GM23338 (cell line): ENCODE data around the gene ZBTB7B. TPM values are rescaled to one million over a fixed set of nuclear protein-coding genes. Genes with fewer than 3 reads are reported as not detected.

ENCODE experiments used
- ATAC-seq: fragments of 200-7000 bp; cut with Tn5 transposase; 3 replicates; pipeline ENCODE4 v1.9.1; 2020
- DNase-seq: peaks from one replicate; pipeline ENCODE4 v3.0.0-alpha.2; 2015; ENCODE audit warnings: low spot score
- H2AFZ ChIP-seq: fragments of 200-600 bp; sonication (generic); 2 replicates; pipeline ENCODE4 v1.8.0; 2016; ENCODE audit warnings: antibody characterized with exemption, mild to moderate bottlenecking, moderate library complexity
- H3F3A ChIP-seq: fragments of 200-600 bp; sonication (generic); replicated peaks from 2 replicates; pipeline ENCODE4 v1.8.0; 2017; ENCODE audit warnings: antibody characterized with exemption, mixed run types, low read depth
- H3K27ac ChIP-seq: fragments of 200-600 bp; sonication (generic); 2 replicates; pipeline ENCODE4 v1.6.1; 2016; ENCODE audit warnings: low read depth
- H3K27me3 ChIP-seq: fragments of 200-600 bp; sonication (generic); 2 replicates; pipeline ENCODE4 v1.8.0; 2016; ENCODE audit warnings: mild to moderate bottlenecking, mixed run types, moderate library complexity; ENCODE audit not compliant: insufficient read depth
- H3K36me3 ChIP-seq: fragments of 200-600 bp; sonication (generic); 2 replicates; pipeline ENCODE4 v1.8.0; 2016; ENCODE audit warnings: mild to moderate bottlenecking; ENCODE audit not compliant: insufficient read depth
- H3K4me1 ChIP-seq: fragments of 200-600 bp; sonication (generic); 2 replicates; pipeline ENCODE4 v1.8.0; 2016; ENCODE audit warnings: mild to moderate bottlenecking, moderate library complexity; ENCODE audit not compliant: insufficient read depth
- H3K4me2 ChIP-seq: fragments of 200-600 bp; sonication (generic); 2 replicates; pipeline ENCODE4 v1.7.1; 2017; ENCODE audit warnings: mixed run types
- H3K4me3 ChIP-seq: fragments of 200-600 bp; sonication (generic); 2 replicates; pipeline ENCODE4 v1.6.1; 2016; ENCODE audit warnings: mixed run types
- H3K79me2 ChIP-seq: fragments of 200-600 bp; sonication (generic); replicated peaks from 2 replicates; pipeline ENCODE4 v1.8.0; 2017; ENCODE audit warnings: mild to moderate bottlenecking; ENCODE audit not compliant: insufficient read depth
- H3K9me2 ChIP-seq: fragments of 200-600 bp; sonication (generic); 2 replicates; pipeline ENCODE4 v1.8.0; 2017; ENCODE audit not compliant: insufficient read depth
- H4K20me1 ChIP-seq: fragments of 200-600 bp; sonication (generic); replicated peaks from 2 replicates; pipeline ENCODE4 v1.8.0; 2017; ENCODE audit warnings: mild to moderate bottlenecking; ENCODE audit not compliant: insufficient read depth
- H3K27ac Mint-ChIP-seq: 2 replicates; pipeline ENCODE4 v1.8.0; 2020; ENCODE audit warnings: inconsistent platforms, mild to moderate bottlenecking, moderate library complexity, mixed read lengths
- H3K27me3 Mint-ChIP-seq: 3 replicates; pipeline ENCODE4 v1.8.0; 2022; ENCODE audit warnings: low read depth, mild to moderate bottlenecking, moderate library complexity, mixed read lengths, inconsistent platforms; ENCODE audit not compliant: insufficient read depth, poor library complexity
- H3K36me3 Mint-ChIP-seq: 3 replicates; pipeline ENCODE4 v1.8.0; 2021; ENCODE audit warnings: low read depth, mild to moderate bottlenecking, inconsistent platforms, moderate library complexity, mixed read lengths
- H3K4me1 Mint-ChIP-seq: 3 replicates; pipeline ENCODE4 v1.8.0; 2020; ENCODE audit warnings: mild to moderate bottlenecking, inconsistent platforms, mixed read lengths
- H3K4me3 Mint-ChIP-seq: 3 replicates; pipeline ENCODE4 v1.8.0; 2021; ENCODE audit warnings: moderate library complexity, mild to moderate bottlenecking, inconsistent platforms, mixed read lengths
- H3K9me3 Mint-ChIP-seq: 3 replicates; pipeline ENCODE4 v1.8.0; 2020; ENCODE audit warnings: moderate library complexity, mild to moderate bottlenecking, inconsistent platforms, mixed read lengths
- CREB1 ChIP-seq: fragments of 250-450 bp; sonication (Bioruptor Pico); IDR thresholded peaks from 2 replicates; pipeline ENCODE4 v1.5.0; 2020; ENCODE audit warnings: low read depth, mild to moderate bottlenecking, moderate library complexity
- CTCF ChIP-seq, 2 experiments: fragments of 200-600 bp in 1 of 2; sonication (generic) in 1 of 2; conservative IDR thresholded peaks; 2 replicates each; pipeline versions ENCODE4 v1.5.1 to v1.6.1; 2016 to 2017; ENCODE audit warnings: antibody characterized with exemption in 2 of 2, low read depth in 2 of 2, mild to moderate bottlenecking in 2 of 2, moderate library complexity in 1 of 2
- EZH2 ChIP-seq: fragments of 200-600 bp; sonication (generic); IDR thresholded peaks from one replicate; pipeline ENCODE4 v1.8.0; 2017; ENCODE audit warnings: antibody characterized with exemption, mild to moderate bottlenecking, low read depth; ENCODE audit not compliant: unreplicated experiment
- EZH2phosphoT487 ChIP-seq: fragments of 200-600 bp; sonication (generic); IDR thresholded peaks from one replicate; pipeline ENCODE4 v1.8.1; 2018; ENCODE audit warnings: antibody characterized with exemption; ENCODE audit not compliant: unreplicated experiment
- JUNB ChIP-seq: IDR thresholded peaks from one replicate; pipeline ENCODE4 v1.6.1; 2016; ENCODE audit warnings: antibody characterized with exemption; ENCODE audit not compliant: unreplicated experiment
- NANOG ChIP-seq: IDR thresholded peaks from 2 replicates; pipeline ENCODE4 v1.6.1; 2016; ENCODE audit warnings: antibody characterized with exemption, borderline replicate concordance
- POLR2AphosphoS5 ChIP-seq: IDR thresholded peaks from 2 replicates; pipeline ENCODE4 v1.6.1; 2016; ENCODE audit warnings: antibody characterized with exemption, low read depth
- STAT1 ChIP-seq: IDR thresholded peaks from one replicate; pipeline ENCODE4 v1.6.1; 2016; ENCODE audit warnings: antibody characterized with exemption; ENCODE audit not compliant: unreplicated experiment
- ZNF114 ChIP-seq: fragments of 250-450 bp; sonication (Bioruptor Pico); IDR thresholded peaks from 2 replicates; pipeline ENCODE4 v1.5.0; 2020; ENCODE audit warnings: mild to moderate bottlenecking, moderate library complexity
- ZNF331 ChIP-seq: fragments of 250-450 bp; sonication (Bioruptor Pico); IDR thresholded peaks from 2 replicates; pipeline ENCODE4 v1.5.0; 2020; ENCODE audit warnings: low read depth, mild to moderate bottlenecking, moderate library complexity
- polyA plus RNA-seq: library from polyadenylated mRNA; unstranded; fragments of >200 nt; fragmentation: Nextera tagmentation; extraction: Ambion mirVana; gene quantifications from 2 replicates; pipeline ENCODE4 v1.2.1, GENCODE V29; 2016
- total RNA-seq: library from RNA; depleted of rRNA; stranded (reverse); fragments of >200 nt; shearing (Covaris generic); gene quantifications from 2 replicates; pipeline ENCODE4 v1.2.3, GENCODE V29; 2014
- TF ChIP-seq, protein P1 (sequence below): IDR thresholded peaks from one replicate; pipeline ENCODE4 v1.6.1; 2018; ENCODE audit warnings: antibody characterized with exemption; ENCODE audit not compliant: unreplicated experiment
- TF ChIP-seq, protein P2 (sequence below): IDR thresholded peaks from 2 replicates; pipeline ENCODE4 v1.6.1; 2016; ENCODE audit warnings: antibody characterized with exemption

The ZBTB7B gene
- total and polyA plus RNA-seq, 2 experiments from 2014 or later: 3.6 to 32.6 TPM

DNA sequence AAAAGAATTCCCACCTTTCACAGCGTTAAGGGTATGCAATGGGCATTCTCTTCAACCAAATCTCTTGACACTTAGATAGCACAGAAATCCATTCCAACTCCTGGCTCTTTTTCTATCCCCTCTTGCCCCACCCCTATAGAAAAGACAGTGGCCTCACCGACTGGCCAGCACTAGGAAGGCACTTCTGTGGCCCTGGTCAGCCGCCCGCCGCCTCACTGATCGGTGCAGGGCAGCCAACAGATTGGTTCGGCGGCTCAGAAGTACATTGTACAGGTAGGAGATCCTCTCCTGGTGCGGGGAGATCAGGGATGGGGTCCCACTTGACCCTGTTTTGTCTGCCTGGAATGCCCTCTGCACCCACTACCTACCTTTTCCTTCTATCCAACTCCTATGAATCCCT is 21.7 kb downstream of the ZBTB7B start:
- no peaks in the 10 kb centered on the region for H3K9me2 ChIP-seq
- DNase-seq (no peak), ATAC-seq (no peak)
- H3K27me3 Mint-ChIP-seq: peaks cover 25% of the 10 kb centered on the region
- no peaks in the 10 kb centered on the region for H3K36me3 ChIP-seq
- no peaks in the 10 kb centered on the region for H3K79me2 ChIP-seq
- no peak overlapping the region for H3K27ac Mint-ChIP-seq
- H3K4me3 ChIP-seq: no peak overlapping the region
- no peak overlapping the region for H3K4me2 ChIP-seq
- H3K36me3 Mint-ChIP-seq: peaks cover 3% of the 10 kb centered on the region; the same call in 2 of the 3 replicates
- H3K27me3 ChIP-seq: no peaks in the 10 kb centered on the region
- no peaks in the 10 kb centered on the region for H3K9me3 Mint-ChIP-seq
- no peak overlapping the region for H3K4me3 Mint-ChIP-seq
- H3K4me1 Mint-ChIP-seq: peaks cover 19% of the 10 kb centered on the region
- no peak overlapping the region for H3K27ac ChIP-seq
- no peak overlapping the region for H2AFZ ChIP-seq
- H4K20me1 ChIP-seq: no peaks in the 10 kb centered on the region
- H3F3A ChIP-seq: no peaks in the 10 kb centered on the region
- H3K4me1 ChIP-seq: no peaks in the 10 kb centered on the region; the same call in 1 of the 2 replicates
- TF ChIP-seq JUNB (no peak), NANOG (no peak)

DNA sequence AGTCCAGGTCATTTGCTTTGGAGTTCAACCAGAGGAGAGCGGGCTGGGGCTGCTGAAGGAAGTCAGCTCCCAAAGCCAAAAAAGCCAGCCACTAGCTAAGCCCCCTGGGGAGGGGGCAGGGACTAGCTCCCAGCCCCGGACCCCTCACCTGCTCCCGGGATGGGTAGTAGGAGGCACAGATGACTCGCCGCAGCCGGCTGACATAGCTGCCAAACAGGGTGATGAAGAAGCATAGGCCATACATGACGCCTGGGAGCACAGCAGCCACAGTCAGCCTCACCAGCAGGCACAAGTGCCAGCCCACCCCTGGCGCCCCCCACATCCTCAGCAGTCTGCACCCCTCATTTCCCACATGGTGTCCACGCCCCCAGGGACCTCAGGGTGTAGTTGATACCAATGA is 23.6 kb downstream of the ZBTB7B start:
- no peak overlapping the region for H3K27ac Mint-ChIP-seq
- Histone ChIP-seq H3K27me3 (no peaks in the 10 kb centered on the region), H3K36me3 (no peaks in the 10 kb centered on the region), H3F3A (no peaks in the 10 kb centered on the region), H2AFZ (no peak overlapping the region), H4K20me1 (no peaks in the 10 kb centered on the region), H3K4me3 (no peak overlapping the region), H3K79me2 (no peaks in the 10 kb centered on the region), H3K4me2 (no peak overlapping the region), H3K9me2 (no peaks in the 10 kb centered on the region), H3K27ac (no peak overlapping the region), H3K4me1 (no peaks in the 10 kb centered on the region; the same call in 1 of the 2 replicates)
- no peaks in the 10 kb centered on the region for H3K9me3 Mint-ChIP-seq
- peaks cover 22% of the 10 kb centered on the region for H3K27me3 Mint-ChIP-seq
- H3K4me1 Mint-ChIP-seq: peaks cover 13% of the 10 kb centered on the region
- ATAC-seq (no peak), DNase-seq (no peak)
- H3K4me3 Mint-ChIP-seq: no peak overlapping the region
- TF ChIP-seq POLR2AphosphoS5 (no peak), CREB1 (no peak), CTCF (conservative IDR thresholded peaks at IDR 0.05; ENCODE audit: low read depth in 2 of 2) (no peak), EZH2 (no peak), ZNF331 (CRISPR knock-in tag) (no peak), NANOG (no peak), ZNF114 (CRISPR knock-in tag) (no peak), STAT1 (no peak), EZH2phosphoT487 (no peak), JUNB (no peak)
- TF ChIP-seq, protein P1, sequence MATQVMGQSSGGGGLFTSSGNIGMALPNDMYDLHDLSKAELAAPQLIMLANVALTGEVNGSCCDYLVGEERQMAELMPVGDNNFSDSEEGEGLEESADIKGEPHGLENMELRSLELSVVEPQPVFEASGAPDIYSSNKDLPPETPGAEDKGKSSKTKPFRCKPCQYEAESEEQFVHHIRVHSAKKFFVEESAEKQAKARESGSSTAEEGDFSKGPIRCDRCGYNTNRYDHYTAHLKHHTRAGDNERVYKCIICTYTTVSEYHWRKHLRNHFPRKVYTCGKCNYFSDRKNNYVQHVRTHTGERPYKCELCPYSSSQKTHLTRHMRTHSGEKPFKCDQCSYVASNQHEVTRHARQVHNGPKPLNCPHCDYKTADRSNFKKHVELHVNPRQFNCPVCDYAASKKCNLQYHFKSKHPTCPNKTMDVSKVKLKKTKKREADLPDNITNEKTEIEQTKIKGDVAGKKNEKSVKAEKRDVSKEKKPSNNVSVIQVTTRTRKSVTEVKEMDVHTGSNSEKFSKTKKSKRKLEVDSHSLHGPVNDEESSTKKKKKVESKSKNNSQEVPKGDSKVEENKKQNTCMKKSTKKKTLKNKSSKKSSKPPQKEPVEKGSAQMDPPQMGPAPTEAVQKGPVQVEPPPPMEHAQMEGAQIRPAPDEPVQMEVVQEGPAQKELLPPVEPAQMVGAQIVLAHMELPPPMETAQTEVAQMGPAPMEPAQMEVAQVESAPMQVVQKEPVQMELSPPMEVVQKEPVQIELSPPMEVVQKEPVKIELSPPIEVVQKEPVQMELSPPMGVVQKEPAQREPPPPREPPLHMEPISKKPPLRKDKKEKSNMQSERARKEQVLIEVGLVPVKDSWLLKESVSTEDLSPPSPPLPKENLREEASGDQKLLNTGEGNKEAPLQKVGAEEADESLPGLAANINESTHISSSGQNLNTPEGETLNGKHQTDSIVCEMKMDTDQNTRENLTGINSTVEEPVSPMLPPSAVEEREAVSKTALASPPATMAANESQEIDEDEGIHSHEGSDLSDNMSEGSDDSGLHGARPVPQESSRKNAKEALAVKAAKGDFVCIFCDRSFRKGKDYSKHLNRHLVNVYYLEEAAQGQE: no peak
- TF ChIP-seq, protein P2, sequence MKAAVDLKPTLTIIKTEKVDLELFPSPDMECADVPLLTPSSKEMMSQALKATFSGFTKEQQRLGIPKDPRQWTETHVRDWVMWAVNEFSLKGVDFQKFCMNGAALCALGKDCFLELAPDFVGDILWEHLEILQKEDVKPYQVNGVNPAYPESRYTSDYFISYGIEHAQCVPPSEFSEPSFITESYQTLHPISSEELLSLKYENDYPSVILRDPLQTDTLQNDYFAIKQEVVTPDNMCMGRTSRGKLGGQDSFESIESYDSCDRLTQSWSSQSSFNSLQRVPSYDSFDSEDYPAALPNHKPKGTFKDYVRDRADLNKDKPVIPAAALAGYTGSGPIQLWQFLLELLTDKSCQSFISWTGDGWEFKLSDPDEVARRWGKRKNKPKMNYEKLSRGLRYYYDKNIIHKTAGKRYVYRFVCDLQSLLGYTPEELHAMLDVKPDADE: no peak
- no peaks in the 10 kb centered on the region for H3K36me3 Mint-ChIP-seq
